ENCODE results near the gene CBLN4. TPM values are rescaled to one million over a fixed set of nuclear protein-coding genes. Genes with fewer than 3 reads are reported as not detected.

Gene CBLN4
- not detected for total RNA-seq

DNA sequence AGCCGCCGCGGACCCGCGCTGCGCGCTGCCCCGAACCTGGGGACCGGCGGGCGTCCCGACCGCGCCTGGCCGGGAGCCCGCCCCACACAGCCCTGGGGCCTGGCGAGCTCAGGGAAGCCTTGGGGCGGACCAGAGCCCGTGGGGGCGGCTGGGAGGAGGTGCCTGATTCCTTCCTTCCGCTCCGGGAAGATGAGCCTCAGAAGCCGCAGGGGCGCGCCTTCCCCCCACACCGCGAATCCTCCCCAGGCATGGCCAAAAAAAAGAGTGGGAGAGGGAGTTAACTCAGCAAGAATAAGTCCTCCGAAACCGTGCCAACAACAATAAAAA, at the start of gene CBLN4:
CBLN4 (minus strand) TSS at position 131 of the 327 bp plus-strand sequence. CDS start 1,348 bp downstream, outside the sequence.
- intact Hi-C loops (cut with DNase I; ENCODE audit: low total_unique reads): no loop called here
- no peak within 1 kb of the TSS for H3K4me3 ChIP-seq (ENCODE audit: low read depth, poor library complexity, severe bottlenecking)
- no peak for DNase-seq (ENCODE audit: low spot score in 2 of 2)
- no peak for TF ChIP-seq POLR2A (IDR thresholded peaks at IDR 0.05)
- TF ChIP-seq, protein P1, sequence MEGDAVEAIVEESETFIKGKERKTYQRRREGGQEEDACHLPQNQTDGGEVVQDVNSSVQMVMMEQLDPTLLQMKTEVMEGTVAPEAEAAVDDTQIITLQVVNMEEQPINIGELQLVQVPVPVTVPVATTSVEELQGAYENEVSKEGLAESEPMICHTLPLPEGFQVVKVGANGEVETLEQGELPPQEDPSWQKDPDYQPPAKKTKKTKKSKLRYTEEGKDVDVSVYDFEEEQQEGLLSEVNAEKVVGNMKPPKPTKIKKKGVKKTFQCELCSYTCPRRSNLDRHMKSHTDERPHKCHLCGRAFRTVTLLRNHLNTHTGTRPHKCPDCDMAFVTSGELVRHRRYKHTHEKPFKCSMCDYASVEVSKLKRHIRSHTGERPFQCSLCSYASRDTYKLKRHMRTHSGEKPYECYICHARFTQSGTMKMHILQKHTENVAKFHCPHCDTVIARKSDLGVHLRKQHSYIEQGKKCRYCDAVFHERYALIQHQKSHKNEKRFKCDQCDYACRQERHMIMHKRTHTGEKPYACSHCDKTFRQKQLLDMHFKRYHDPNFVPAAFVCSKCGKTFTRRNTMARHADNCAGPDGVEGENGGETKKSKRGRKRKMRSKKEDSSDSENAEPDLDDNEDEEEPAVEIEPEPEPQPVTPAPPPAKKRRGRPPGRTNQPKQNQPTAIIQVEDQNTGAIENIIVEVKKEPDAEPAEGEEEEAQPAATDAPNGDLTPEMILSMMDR (IDR thresholded peaks at IDR 0.05): no peak
- 1 to 4% methylated on average over 17 to 29 of the region's 29 CpGs for WGBS, 2 donors

DNA sequence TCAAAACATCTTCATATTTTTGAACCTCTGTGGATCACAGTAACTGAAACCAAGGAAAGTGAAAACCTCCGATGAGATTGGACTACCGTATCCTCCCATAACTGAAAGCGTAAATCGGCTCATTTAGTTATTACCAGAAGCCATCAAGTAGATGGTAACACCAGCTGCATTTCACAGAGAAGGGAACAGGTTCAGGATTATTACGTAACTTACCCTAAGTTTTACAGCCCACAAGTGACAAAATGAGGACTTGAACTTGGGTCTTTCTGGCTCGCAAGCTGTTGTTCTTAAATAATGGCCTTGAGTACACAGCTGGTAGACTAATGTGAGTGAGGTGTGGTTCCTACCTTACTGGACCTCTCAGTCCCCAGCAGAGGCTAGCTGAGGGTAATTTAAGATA, 37.9 kb upstream of the CBLN4 start:
- H3K4me3 ChIP-seq (ENCODE audit: low read depth, poor library complexity, severe bottlenecking): no peak overlapping the region
- no peak for DNase-seq (ENCODE audit: low spot score in 2 of 2)
- 91 to 94% methylated on average over 6 of the region's 6 CpGs for WGBS, 2 donors
- TF ChIP-seq, protein P1 (IDR thresholded peaks at IDR 0.05): no peak
- no peak for TF ChIP-seq POLR2A (IDR thresholded peaks at IDR 0.05)
- intact Hi-C loops (cut with DNase I; ENCODE audit: low total_unique reads): no loop called here

DNA sequence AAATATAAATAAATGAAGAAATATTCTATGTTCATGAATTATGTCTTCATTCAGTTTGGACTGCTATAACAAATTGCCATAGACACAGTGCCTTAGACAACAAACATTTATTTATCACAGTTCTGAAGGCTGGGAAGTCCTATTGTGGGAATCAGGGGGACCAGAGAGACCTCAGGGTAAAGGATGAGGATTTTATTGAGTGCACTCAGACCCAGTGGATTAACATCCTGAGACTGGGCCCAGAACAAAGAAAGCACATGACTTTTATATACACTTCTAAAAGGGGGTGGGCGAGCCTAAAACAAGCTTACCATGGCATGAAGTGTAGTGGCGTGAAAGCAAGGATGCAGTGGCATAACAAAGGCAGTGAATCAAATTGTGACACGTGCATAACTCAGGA, 26.9 kb upstream of the CBLN4 start:
- no peak for DNase-seq (ENCODE audit: low spot score in 2 of 2)
- TF ChIP-seq POLR2A (IDR thresholded peaks at IDR 0.05): no peak
- TF ChIP-seq, protein P1 (IDR thresholded peaks at IDR 0.05): no peak
- intact Hi-C loops (cut with DNase I; ENCODE audit: low total_unique reads): no loop called here
- H3K4me3 ChIP-seq (ENCODE audit: low read depth, poor library complexity, severe bottlenecking): no peak overlapping the region
- 55 to 75% methylated on average over 3 of the region's 3 CpGs for WGBS, 2 donors

DNA sequence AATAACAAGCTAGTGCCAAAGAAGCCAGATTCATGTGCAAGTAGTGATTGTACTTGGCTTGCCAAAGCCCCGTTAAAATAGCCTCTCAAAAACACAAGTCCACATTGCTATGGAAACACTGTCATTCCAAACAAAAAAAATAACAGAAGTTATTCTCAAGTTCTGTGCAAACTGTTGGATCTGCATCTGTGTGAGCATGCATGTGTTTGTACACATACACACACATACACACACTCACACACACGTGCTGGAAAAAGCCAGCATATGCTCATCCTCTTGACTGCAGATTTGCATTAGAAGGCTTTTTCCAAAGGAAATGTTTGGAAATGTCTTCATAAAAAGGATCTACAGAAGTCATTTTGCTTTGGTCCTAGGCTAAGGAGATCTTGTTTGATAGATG, 13.4 kb upstream of the CBLN4 start:
- 51 to 55% methylated on average over 2 of the region's 2 CpGs for WGBS, 2 donors
- H3K4me3 ChIP-seq (ENCODE audit: low read depth, poor library complexity, severe bottlenecking): no peak overlapping the region
- no peak for DNase-seq (ENCODE audit: low spot score in 2 of 2)
- intact Hi-C loops (cut with DNase I; ENCODE audit: low total_unique reads): no loop called here
- TF ChIP-seq, protein P1 (IDR thresholded peaks at IDR 0.05): no peak

DNA sequence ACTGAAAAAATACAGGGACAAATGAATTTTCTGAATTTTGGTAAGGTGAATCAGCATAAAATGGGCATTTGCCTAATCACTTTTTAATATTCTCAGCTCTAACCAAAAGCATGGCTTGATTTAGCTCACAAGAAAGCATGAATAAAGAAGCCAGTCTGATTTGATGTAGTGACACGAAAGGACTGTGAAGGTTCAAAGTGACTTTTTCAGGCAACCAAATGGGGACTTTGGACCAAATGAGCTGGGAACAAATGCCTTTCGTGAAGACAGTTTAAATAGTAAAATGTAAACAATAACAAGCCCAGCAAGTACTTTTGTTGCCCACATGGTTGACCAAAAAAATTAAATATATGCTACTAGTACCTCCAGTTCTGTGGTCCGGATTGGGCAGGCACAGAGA, 12.9 kb upstream of the CBLN4 start:
- no peak for DNase-seq (ENCODE audit: low spot score in 2 of 2)
- intact Hi-C loops (cut with DNase I; ENCODE audit: low total_unique reads): no loop called here

DNA sequence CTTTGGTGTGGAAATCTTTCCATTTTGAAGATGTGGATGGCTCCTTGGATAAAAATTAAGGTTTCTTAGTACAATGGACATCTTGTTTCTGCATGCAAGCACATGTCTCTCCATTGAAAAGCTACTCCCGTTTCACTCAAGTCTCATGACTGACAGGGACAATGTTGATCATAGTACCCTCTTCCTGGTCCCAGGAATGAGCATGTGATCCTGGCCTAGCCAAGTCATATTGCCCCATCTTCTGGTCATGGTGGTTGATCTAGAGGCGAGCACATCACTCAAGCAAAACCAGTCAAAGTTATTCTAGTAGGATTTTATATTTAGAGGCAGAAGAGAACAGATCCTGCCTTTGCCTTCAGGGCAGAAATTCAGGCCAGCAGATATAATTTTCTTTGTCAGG, 12.2 kb upstream of the CBLN4 start:
- DNase-seq (ENCODE audit: low spot score in 2 of 2): no peak
- intact Hi-C loops (cut with DNase I; ENCODE audit: low total_unique reads): no loop called here
- TF ChIP-seq, protein P1 (IDR thresholded peaks at IDR 0.05): no peak
- no peak for TF ChIP-seq POLR2A (IDR thresholded peaks at IDR 0.05)
- H3K4me3 ChIP-seq (ENCODE audit: low read depth, poor library complexity, severe bottlenecking): no peak overlapping the region
- WGBS, 2 donors: 24 to 39% methylated on average over 2 of the region's 2 CpGs

More for the DNA sequence above, 12.9 kb upstream of the CBLN4 start:
- WGBS, 2 donors: 83 to 85% methylated on average over 3 of the region's 3 CpGs
- TF ChIP-seq POLR2A (IDR thresholded peaks at IDR 0.05): no peak
- TF ChIP-seq, protein P1 (IDR thresholded peaks at IDR 0.05): no peak
- no peak overlapping the region for H3K4me3 ChIP-seq (ENCODE audit: low read depth, poor library complexity, severe bottlenecking)

Data from lower leg skin (tissue), 4 donors.